ENCODE data around the gene TMPRSS3. TPM values are rescaled to one million over a fixed set of nuclear protein-coding genes. Genes with fewer than 3 reads are reported as not detected.
A peak's percentile ranks its signal among the peaks of the same experiment; 100 is the strongest.

Gene TMPRSS3
- total RNA-seq, 2 donors from 2014 or later: not detected

GRCh38 chr21:42431196-42431595 lies 35.3 kb upstream of the TMPRSS3 start:
- peak; percentile 77 for DNase-seq (ENCODE audit: low spot score)
- intact Hi-C loops (cut with DNase I): loop anchor here in 1 of 2 donors (10.0 kb wide), 1 partner anchor 286 kb away; no protein-coding TSS in a partner anchor

- intact Hi-C loops (cut with DNase I): loop anchor here in 1 of 2 donors (10.0 kb wide), 1 partner anchor 286 kb away; no protein-coding TSS in a partner anchor
- DNase-seq (ENCODE audit: low spot score): peak; percentile 67
Observed at GRCh38 chr21:42430521-42430920, 34.7 kb upstream of the TMPRSS3 start.

GRCh38 chr21:42429856-42430255 lies 34.0 kb upstream of the TMPRSS3 start:
- intact Hi-C loops (cut with DNase I): loop anchor here in 1 of 2 donors (10.0 kb wide), 1 partner anchor 285 kb away; no protein-coding TSS in a partner anchor
- peak; percentile 75 for DNase-seq (ENCODE audit: low spot score)

- peak; percentile 30 for DNase-seq (ENCODE audit: low spot score)
- intact Hi-C loops (cut with DNase I): no loop called here
Observed at GRCh38 chr21:42429021-42429420, 33.2 kb upstream of the TMPRSS3 start.

GRCh38 chr21:42427809-42428419 lies 32.1 kb upstream of the TMPRSS3 start:
- intact Hi-C loops (cut with DNase I): no loop called here
- peak; percentile 50 for DNase-seq (ENCODE audit: low spot score)

- DNase-seq (ENCODE audit: low spot score): peak; percentile 37
- intact Hi-C loops (cut with DNase I): no loop called here
Observed at GRCh38 chr21:42426876-42427480, 31.1 kb upstream of the TMPRSS3 start.

- DNase-seq (ENCODE audit: low spot score): no peak
- intact Hi-C loops (cut with DNase I): no loop called here
Observed at GRCh38 chr21:42426424-42426823, 30.6 kb upstream of the TMPRSS3 start.

- intact Hi-C loops (cut with DNase I): no loop called here
- DNase-seq (ENCODE audit: low spot score): no peak
Observed at GRCh38 chr21:42425591-42425990, 29.7 kb upstream of the TMPRSS3 start.

- DNase-seq (ENCODE audit: low spot score): peak; percentile 67
- intact Hi-C loops (cut with DNase I): no loop called here
Observed at GRCh38 chr21:42424914-42425541, 29.2 kb upstream of the TMPRSS3 start.

- intact Hi-C loops (cut with DNase I): no loop called here
- DNase-seq (ENCODE audit: low spot score): no peak
Observed at GRCh38 chr21:42423685-42424084, 27.8 kb upstream of the TMPRSS3 start.

- no peak for DNase-seq (ENCODE audit: low spot score)
- intact Hi-C loops (cut with DNase I): no loop called here
Observed at GRCh38 chr21:42423197-42423675, 27.4 kb upstream of the TMPRSS3 start.

GRCh38 chr21:42421018-42421793 lies 25.4 kb upstream of the TMPRSS3 start:
- DNase-seq (ENCODE audit: low spot score): no peak
- intact Hi-C loops (cut with DNase I): no loop called here

- DNase-seq (ENCODE audit: low spot score): no peak
- intact Hi-C loops (cut with DNase I): no loop called here
Observed at GRCh38 chr21:42419845-42420244, 24.0 kb upstream of the TMPRSS3 start.

- intact Hi-C loops (cut with DNase I): loop anchor here in 1 of 2 donors (1.0 kb wide), 1 partner anchor 31 kb away; no protein-coding TSS in a partner anchor
- no peak for DNase-seq (ENCODE audit: low spot score)
Observed at GRCh38 chr21:42418886-42419285, 23.0 kb upstream of the TMPRSS3 start.

GRCh38 chr21:42417533-42417932 lies 21.7 kb upstream of the TMPRSS3 start:
- DNase-seq (ENCODE audit: low spot score): no peak
- intact Hi-C loops (cut with DNase I): no loop called here

- intact Hi-C loops (cut with DNase I): no loop called here
- no peak for DNase-seq (ENCODE audit: low spot score)
Observed at GRCh38 chr21:42414928-42415769, 19.3 kb upstream of the TMPRSS3 start.

- DNase-seq (ENCODE audit: low spot score): no peak
- intact Hi-C loops (cut with DNase I): no loop called here
Observed at GRCh38 chr21:42414553-42414927, 18.7 kb upstream of the TMPRSS3 start.

- intact Hi-C loops (cut with DNase I): no loop called here
Observed at GRCh38 chr21:42414066-42414465, 18.2 kb upstream of the TMPRSS3 start.

GRCh38 chr21:42413500-42413899 lies 17.6 kb upstream of the TMPRSS3 start:
- no peak for DNase-seq (ENCODE audit: low spot score)

More at GRCh38 chr21:42414066-42414465, 18.2 kb upstream of the TMPRSS3 start:
- no peak for DNase-seq (ENCODE audit: low spot score)

More at GRCh38 chr21:42413500-42413899, 17.6 kb upstream of the TMPRSS3 start:
- intact Hi-C loops (cut with DNase I): no loop called here

All from posterior vena cava (tissue), 2 donors.